ENCODE results near the gene ETF1. TPM values are rescaled to one million over a fixed set of nuclear protein-coding genes. Genes with fewer than 3 reads are reported as not detected.

ETF1 gene
- total and polyA plus RNA-seq, 9 of the 15 experiments (the other 6 are each of a cell fraction or from before 2014, with no cell fraction given) = 53.7 to 209 (median 164) TPM

- TF ChIP-seq, protein P1, sequence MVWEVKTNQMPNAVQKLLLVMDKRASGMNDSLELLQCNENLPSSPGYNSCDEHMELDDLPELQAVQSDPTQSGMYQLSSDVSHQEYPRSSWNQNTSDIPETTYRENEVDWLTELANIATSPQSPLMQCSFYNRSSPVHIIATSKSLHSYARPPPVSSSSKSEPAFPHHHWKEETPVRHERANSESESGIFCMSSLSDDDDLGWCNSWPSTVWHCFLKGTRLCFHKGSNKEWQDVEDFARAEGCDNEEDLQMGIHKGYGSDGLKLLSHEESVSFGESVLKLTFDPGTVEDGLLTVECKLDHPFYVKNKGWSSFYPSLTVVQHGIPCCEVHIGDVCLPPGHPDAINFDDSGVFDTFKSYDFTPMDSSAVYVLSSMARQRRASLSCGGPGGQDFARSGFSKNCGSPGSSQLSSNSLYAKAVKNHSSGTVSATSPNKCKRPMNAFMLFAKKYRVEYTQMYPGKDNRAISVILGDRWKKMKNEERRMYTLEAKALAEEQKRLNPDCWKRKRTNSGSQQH (CRISPR knock-in tag; IDR thresholded peaks at IDR 0.05) = no peak
- TF ChIP-seq, protein P2, sequence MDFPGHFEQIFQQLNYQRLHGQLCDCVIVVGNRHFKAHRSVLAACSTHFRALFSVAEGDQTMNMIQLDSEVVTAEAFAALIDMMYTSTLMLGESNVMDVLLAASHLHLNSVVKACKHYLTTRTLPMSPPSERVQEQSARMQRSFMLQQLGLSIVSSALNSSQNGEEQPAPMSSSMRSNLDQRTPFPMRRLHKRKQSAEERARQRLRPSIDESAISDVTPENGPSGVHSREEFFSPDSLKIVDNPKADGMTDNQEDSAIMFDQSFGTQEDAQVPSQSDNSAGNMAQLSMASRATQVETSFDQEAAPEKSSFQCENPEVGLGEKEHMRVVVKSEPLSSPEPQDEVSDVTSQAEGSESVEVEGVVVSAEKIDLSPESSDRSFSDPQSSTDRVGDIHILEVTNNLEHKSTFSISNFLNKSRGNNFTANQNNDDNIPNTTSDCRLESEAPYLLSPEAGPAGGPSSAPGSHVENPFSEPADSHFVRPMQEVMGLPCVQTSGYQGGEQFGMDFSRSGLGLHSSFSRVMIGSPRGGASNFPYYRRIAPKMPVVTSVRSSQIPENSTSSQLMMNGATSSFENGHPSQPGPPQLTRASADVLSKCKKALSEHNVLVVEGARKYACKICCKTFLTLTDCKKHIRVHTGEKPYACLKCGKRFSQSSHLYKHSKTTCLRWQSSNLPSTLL (IDR thresholded peaks at IDR 0.05) = no peak
- TF ChIP-seq ETV5 (CRISPR knock-in tag; IDR thresholded peaks at IDR 0.05; ENCODE audit: low read depth) (no peak), MXI1 (IDR thresholded peaks at IDR 0.05; ENCODE audit: low read depth, low read length) (peak; percentile 38; the same call in 1 of the 2 replicates), MYC (IDR thresholded peaks at IDR 0.05; ENCODE audit: low read depth, low read length) (peak; percentile 81), MYC (CRISPR knock-in tag; IDR thresholded peaks at IDR 0.05; ENCODE audit: borderline replicate concordance, low read depth) (no peak), ZNF830 (CRISPR knock-in tag; IDR thresholded peaks at IDR 0.05) (no peak), CHCHD3 (CRISPR knock-in tag; IDR thresholded peaks at IDR 0.05) (no peak), TOE1 (IDR thresholded peaks at IDR 0.05; ENCODE audit: borderline replicate concordance) (no peak), TOE1 (CRISPR knock-in tag; IDR thresholded peaks at IDR 0.05; ENCODE audit: borderline replicate concordance, low read depth) (no peak), ZNF780A (CRISPR knock-in tag; IDR thresholded peaks at IDR 0.05) (no peak), ETS1 (conservative IDR thresholded peaks at IDR 0.05; ENCODE audit: control insufficient read depth, low read depth, low read length) (no peak), EP300 (IDR thresholded peaks at IDR 0.05; ENCODE audit: low read length) (no peak), RBM25 (IDR thresholded peaks at IDR 0.05; ENCODE audit: low read depth, low read length, severe bottlenecking) (peak; percentile 23), ZNF707 (CRISPR knock-in tag; conservative IDR thresholded peaks at IDR 0.05) (no peak), PHB2 (IDR thresholded peaks at IDR 0.05; ENCODE audit: low read depth) (no peak), STAG1 (CRISPR knock-in tag; IDR thresholded peaks at IDR 0.05; ENCODE audit: borderline replicate concordance) (no peak), CHD1 (IDR thresholded peaks at IDR 0.05; ENCODE audit: low read length) (no peak), ETV6 (IDR thresholded peaks at IDR 0.05; ENCODE audit: borderline replicate concordance in 1 of 2, low read depth in 2 of 2, low read length in 1 of 2) (no peak), ETV6 (CRISPR knock-in tag; IDR thresholded peaks at IDR 0.05; ENCODE audit: borderline replicate concordance) (no peak), RBM14 (IDR thresholded peaks at IDR 0.05; ENCODE audit: borderline replicate concordance, insufficient read depth, low read depth, low read length) (no peak), ZNF408 (CRISPR knock-in tag; IDR thresholded peaks at IDR 0.05; ENCODE audit: low read depth) (no peak), CBX1 (IDR thresholded peaks at IDR 0.05; ENCODE audit: low read depth) (no peak), ZNF212 (CRISPR knock-in tag; IDR thresholded peaks at IDR 0.05) (no peak)
- TF ChIP-seq, protein P3, sequence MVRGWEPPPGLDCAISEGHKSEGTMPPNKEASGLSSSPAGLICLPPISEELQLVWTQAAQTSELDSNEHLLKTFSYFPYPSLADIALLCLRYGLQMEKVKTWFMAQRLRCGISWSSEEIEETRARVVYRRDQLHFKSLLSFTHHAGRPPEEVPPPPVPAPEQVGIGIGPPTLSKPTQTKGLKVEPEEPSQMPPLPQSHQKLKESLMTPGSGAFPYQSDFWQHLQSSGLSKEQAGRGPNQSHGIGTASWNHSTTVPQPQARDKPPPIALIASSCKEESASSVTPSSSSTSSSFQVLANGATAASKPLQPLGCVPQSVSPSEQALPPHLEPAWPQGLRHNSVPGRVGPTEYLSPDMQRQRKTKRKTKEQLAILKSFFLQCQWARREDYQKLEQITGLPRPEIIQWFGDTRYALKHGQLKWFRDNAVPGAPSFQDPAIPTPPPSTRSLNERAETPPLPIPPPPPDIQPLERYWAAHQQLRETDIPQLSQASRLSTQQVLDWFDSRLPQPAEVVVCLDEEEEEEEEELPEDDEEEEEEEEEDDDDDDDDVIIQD (CRISPR knock-in tag; IDR thresholded peaks at IDR 0.05) = no peak
These were observed 54.5 kb downstream of the ETF1 start (continued) for GRCh38 chr5:138488481-138488945.
